ENCODE measurements around the gene DIPK1A. TPM values are rescaled to one million over a fixed set of nuclear protein-coding genes. Genes with fewer than 3 reads are reported as not detected.

Gene DIPK1A
- total RNA-seq, 1 experiment from 2014 or later = 10.5 TPM

DNA sequence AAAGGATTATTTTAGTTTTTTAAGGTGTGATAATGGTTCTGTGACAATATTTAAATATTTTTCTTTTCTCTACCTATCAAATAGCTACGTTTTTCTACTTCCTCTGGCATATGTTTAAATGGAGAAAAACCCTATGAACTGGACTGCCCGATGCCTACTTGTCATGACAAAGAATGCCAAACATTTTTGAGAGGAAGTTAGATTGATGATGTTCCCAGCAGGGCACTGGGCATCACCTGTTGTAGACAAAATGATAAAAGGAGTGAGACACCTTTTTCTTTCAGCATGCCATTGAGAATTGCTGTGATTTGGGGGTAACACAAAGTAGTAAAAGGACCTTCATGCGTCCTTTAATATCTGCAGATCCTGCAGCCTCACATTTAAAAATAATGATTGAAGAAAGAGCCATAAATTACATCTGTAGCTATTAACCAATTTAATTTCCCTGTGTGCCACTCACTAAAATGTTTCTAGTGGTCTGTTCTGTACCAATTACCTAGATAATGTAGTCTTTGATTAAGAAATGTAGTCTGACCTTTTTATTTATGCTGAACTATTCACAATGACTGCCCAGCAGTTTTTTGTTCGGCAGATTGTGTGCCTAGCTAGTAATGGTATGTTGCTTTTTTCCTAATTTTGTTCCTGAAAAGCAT is 81.8 kb downstream of the DIPK1A start:
- Histone ChIP-seq H3K9me2 (ENCODE audit: insufficient read depth) (no peaks in the 10 kb centered on the region), H3F3A (ENCODE audit: insufficient read depth, low read depth) (no peaks in the 10 kb centered on the region), H3K4me3 (no peak overlapping the region), H3K36me3 (ENCODE audit: low read depth) (no peaks in the 10 kb centered on the region), H2AFZ (no peak overlapping the region), H3K4me1 (replicated peaks; ENCODE audit: insufficient read depth) (0 out of 2 replicates have a peak, but pooled peaks cover 4% of the 10 kb centered on the region), H3K27ac (no peak overlapping the region), H3K79me2 (ENCODE audit: low read depth) (no peaks in the 10 kb centered on the region), H3K9me3 (ENCODE audit: insufficient read depth, low read depth) (0 out of 2 replicates have a peak, but pooled peaks cover 2% of the 10 kb centered on the region), H4K20me1 (ENCODE audit: insufficient read depth) (no peaks in the 10 kb centered on the region; the same call in 1 of the 2 replicates), H3K4me2 (no peak overlapping the region), H3K27me3 (ENCODE audit: insufficient read depth, low read depth) (no peaks in the 10 kb centered on the region)
- BruUV-seq (replicated peaks) = no TSS peak
- ChIA-PET CTCF (interaction anchor here (0.6 kb wide), 1 partner anchor 20 kb away, joined by 6 read pairs; no protein-coding TSS in a partner anchor), POLR2A (ENCODE audit: unreplicated experiment) (interaction anchor here (0.7 kb wide), 1 partner anchor 178 kb away, joined by 3 read pairs; no protein-coding TSS in a partner anchor)
- TF ChIP-seq EZH2 (IDR thresholded peaks at IDR 0.05; ENCODE audit: low read depth) = no peak
- DNase-seq = no peak
- intact Hi-C loops (cut with micrococcal nuclease; ENCODE audit: unreplicated experiment) = no loop called here

GRCh38 chr1:92877792-92878191 is 83.5 kb downstream of the DIPK1A start:
- BruUV-seq (replicated peaks) = no TSS peak
- H3K4me2 ChIP-seq = no peak overlapping the region
- TF ChIP-seq, protein P1, sequence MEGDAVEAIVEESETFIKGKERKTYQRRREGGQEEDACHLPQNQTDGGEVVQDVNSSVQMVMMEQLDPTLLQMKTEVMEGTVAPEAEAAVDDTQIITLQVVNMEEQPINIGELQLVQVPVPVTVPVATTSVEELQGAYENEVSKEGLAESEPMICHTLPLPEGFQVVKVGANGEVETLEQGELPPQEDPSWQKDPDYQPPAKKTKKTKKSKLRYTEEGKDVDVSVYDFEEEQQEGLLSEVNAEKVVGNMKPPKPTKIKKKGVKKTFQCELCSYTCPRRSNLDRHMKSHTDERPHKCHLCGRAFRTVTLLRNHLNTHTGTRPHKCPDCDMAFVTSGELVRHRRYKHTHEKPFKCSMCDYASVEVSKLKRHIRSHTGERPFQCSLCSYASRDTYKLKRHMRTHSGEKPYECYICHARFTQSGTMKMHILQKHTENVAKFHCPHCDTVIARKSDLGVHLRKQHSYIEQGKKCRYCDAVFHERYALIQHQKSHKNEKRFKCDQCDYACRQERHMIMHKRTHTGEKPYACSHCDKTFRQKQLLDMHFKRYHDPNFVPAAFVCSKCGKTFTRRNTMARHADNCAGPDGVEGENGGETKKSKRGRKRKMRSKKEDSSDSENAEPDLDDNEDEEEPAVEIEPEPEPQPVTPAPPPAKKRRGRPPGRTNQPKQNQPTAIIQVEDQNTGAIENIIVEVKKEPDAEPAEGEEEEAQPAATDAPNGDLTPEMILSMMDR (conservative IDR thresholded peaks at IDR 0.05) = no peak
- no peak for TF ChIP-seq EZH2 (IDR thresholded peaks at IDR 0.05; ENCODE audit: low read depth)
- no peaks in the 10 kb centered on the region for H3F3A ChIP-seq (ENCODE audit: insufficient read depth, low read depth)
- H3K79me2 ChIP-seq (ENCODE audit: low read depth) = no peaks in the 10 kb centered on the region
- no peak overlapping the region for H2AFZ ChIP-seq
- no peaks in the 10 kb centered on the region for H3K36me3 ChIP-seq (ENCODE audit: low read depth)
- H3K4me3 ChIP-seq = no peak overlapping the region
- 0 out of 2 replicates have a peak, but pooled peaks cover 2% of the 10 kb centered on the region for H3K4me1 ChIP-seq (replicated peaks; ENCODE audit: insufficient read depth)
- H3K9me2 ChIP-seq (ENCODE audit: insufficient read depth) = no peaks in the 10 kb centered on the region
- H3K27ac ChIP-seq = no peak overlapping the region
- DNase-seq = no peak
- CTCF ChIA-PET = no interaction called here
- H3K27me3 ChIP-seq (ENCODE audit: insufficient read depth, low read depth) = no peaks in the 10 kb centered on the region
- intact Hi-C loops (cut with micrococcal nuclease; ENCODE audit: unreplicated experiment) = no loop called here
- POLR2A ChIA-PET (ENCODE audit: unreplicated experiment) = no interaction called here
- H3K9me3 ChIP-seq (ENCODE audit: insufficient read depth, low read depth) = peaks cover 4% of the 10 kb centered on the region; the same call in 1 of the 2 replicates
- H4K20me1 ChIP-seq (ENCODE audit: insufficient read depth) = no peaks in the 10 kb centered on the region

DNA sequence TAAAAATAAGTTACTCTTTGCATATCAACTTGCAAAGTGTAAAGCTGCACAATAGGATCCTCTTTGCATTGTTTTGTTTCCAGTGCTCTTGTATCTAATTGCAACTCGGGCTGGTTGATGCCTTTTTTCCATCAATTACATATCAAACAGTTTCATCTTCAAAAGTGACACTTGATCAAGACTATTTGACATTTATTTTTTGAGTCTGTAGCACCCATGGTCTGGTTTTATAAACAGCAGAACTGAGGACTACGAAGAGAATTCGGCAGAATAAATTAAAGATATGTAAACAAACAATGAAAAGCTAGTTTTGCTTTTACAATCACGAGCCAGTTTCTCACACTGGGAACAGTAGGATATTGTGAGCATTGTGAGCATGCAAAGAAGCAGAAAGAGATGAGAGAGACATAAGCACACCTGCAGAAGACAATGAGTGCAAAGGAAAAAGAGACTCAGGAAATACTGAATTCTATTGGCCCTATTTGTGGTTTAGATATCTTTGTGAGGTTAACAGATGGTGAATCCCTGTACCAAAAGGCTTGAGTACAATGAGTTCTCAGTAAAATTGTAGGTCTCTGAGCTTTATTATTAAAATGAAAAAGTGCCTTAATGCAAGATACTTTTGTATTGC is 84.1 kb downstream of the DIPK1A start:
- Histone ChIP-seq H3K4me3 (no peak overlapping the region), H4K20me1 (ENCODE audit: insufficient read depth) (no peaks in the 10 kb centered on the region), H3K9me3 (ENCODE audit: insufficient read depth, low read depth) (peaks cover 5% of the 10 kb centered on the region; the same call in 1 of the 2 replicates), H3K36me3 (ENCODE audit: low read depth) (no peaks in the 10 kb centered on the region), H2AFZ (no peak overlapping the region), H3K27ac (no peak overlapping the region), H3K4me1 (replicated peaks; ENCODE audit: insufficient read depth) (no peaks in the 10 kb centered on the region), H3F3A (ENCODE audit: insufficient read depth, low read depth) (no peaks in the 10 kb centered on the region), H3K9me2 (ENCODE audit: insufficient read depth) (no peaks in the 10 kb centered on the region), H3K4me2 (no peak overlapping the region), H3K27me3 (ENCODE audit: insufficient read depth, low read depth) (no peaks in the 10 kb centered on the region), H3K79me2 (ENCODE audit: low read depth) (no peaks in the 10 kb centered on the region)
- intact Hi-C loops (cut with micrococcal nuclease; ENCODE audit: unreplicated experiment) = no loop called here
- DNase-seq = no peak
- CTCF ChIA-PET = no interaction called here
- no TSS peak for BruUV-seq (replicated peaks)
- TF ChIP-seq, protein P1 (conservative IDR thresholded peaks at IDR 0.05) = no peak
- TF ChIP-seq EZH2 (IDR thresholded peaks at IDR 0.05; ENCODE audit: low read depth) = no peak
- POLR2A ChIA-PET (ENCODE audit: unreplicated experiment) = interaction anchor here (0.5 kb wide), 1 partner anchor 54 kb away, joined by 8 read pairs; no protein-coding TSS in a partner anchor

Measured in PC-9 (cell line).